B cell (primary cell): ENCODE results near the gene FEM1B.

Experiments
- EZH2 ChIP-seq: IDR thresholded peaks from 2 replicates; pipeline ENCODE4 v1.6.1; 2012; ENCODE audit warnings: borderline replicate concordance, low read depth, mild to moderate bottlenecking, moderate library complexity, low read length; ENCODE audit not compliant: insufficient read depth, poor library complexity, severe bottlenecking
- TF ChIP-seq, protein P1 (sequence below): fragments of 200-600 bp; IDR thresholded peaks from one replicate; pipeline ENCODE4 v1.8.0; 2022; ENCODE audit warnings: antibody characterized with exemption, mild to moderate bottlenecking

DNA sequence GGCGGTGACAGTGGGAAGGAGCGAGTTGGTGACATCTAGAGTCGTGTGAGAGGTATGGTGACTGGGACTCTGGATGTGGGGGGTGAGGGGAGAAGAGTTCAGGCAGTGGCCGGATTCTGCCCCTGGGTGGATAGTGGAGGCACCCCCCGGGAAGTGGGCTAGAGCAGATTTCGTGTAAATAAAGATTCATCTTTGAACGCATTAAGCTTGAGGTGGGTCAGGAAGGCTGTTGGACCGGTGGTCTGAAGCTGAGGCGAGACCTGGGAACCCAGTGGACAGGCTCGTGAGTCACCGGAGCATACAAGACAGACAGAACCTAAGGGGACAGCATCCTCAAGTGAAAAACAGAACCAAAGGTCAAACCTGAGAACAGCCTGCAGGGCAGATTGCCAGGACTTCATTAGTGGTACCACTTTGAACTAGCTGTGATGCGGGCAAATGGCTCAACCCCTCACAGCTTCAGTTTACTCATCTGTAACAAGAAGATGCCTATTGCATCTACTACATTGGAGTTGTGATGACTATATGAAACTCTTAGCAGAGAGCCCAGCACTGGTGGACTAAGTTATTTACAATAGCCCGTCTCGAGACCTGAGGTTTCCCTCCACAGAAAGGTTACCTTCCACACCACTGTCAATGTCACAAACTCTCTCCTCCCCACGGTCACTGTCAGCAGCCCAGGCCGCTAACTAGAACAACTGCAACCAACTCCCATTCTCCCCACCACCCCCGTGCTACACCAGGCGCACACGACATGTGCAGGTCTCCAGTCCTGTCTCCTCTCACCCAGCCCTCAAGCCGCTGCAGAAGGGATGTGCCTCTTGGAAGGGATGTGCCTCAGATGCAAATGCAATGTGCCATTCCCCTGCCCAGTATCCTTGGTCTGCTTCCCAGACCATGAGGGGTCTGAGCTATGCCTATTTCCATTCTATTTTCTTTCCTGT lies 47.1 kb upstream of the FEM1B start:
- TF ChIP-seq, protein P1, sequence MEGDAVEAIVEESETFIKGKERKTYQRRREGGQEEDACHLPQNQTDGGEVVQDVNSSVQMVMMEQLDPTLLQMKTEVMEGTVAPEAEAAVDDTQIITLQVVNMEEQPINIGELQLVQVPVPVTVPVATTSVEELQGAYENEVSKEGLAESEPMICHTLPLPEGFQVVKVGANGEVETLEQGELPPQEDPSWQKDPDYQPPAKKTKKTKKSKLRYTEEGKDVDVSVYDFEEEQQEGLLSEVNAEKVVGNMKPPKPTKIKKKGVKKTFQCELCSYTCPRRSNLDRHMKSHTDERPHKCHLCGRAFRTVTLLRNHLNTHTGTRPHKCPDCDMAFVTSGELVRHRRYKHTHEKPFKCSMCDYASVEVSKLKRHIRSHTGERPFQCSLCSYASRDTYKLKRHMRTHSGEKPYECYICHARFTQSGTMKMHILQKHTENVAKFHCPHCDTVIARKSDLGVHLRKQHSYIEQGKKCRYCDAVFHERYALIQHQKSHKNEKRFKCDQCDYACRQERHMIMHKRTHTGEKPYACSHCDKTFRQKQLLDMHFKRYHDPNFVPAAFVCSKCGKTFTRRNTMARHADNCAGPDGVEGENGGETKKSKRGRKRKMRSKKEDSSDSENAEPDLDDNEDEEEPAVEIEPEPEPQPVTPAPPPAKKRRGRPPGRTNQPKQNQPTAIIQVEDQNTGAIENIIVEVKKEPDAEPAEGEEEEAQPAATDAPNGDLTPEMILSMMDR = peak; percentile 36
- TF ChIP-seq EZH2 = no peak
